Gastroesophageal sphincter (tissue), 3 donors: ENCODE measurements around the gene HOXD13.

Experiments used
- CTCF ChIP-seq, 4 experiments: fragments of 200-600 bp in 2 of 4; fragments of 450-650 bp in 2 of 4; sonication (generic) in 1 of 4; IDR thresholded peaks; one replicate each; pipeline ENCODE4 v1.5.1; 2017 to 2019; ENCODE audit warnings: antibody characterized with exemption in 4 of 4, mild to moderate bottlenecking in 2 of 4, moderate library complexity in 2 of 4
- POLR2A ChIP-seq, 2 donors: fragments of 450-650 bp; IDR thresholded peaks; one replicate each; pipeline ENCODE4 v1.6.1; 2017; ENCODE audit warnings: antibody characterized with exemption in 2 of 2, mild to moderate bottlenecking in 2 of 2, moderate library complexity in 1 of 2
- POLR2AphosphoS5 ChIP-seq: sonication (generic); formaldehyde crosslinking; IDR thresholded peaks from one replicate; pipeline ENCODE4 v1.6.1; 2017; ENCODE audit warnings: antibody characterized with exemption

GRCh38 chr2:176063958-176064357, 28.6 kb upstream of the HOXD13 start:
- TF ChIP-seq CTCF (IDR thresholded peaks at IDR 0.05): no peak
- no peak for TF ChIP-seq POLR2A (IDR thresholded peaks at IDR 0.05)
- no peak for TF ChIP-seq POLR2AphosphoS5
